ENCODE data around the gene RRAGD. TPM values are rescaled to one million over a fixed set of nuclear protein-coding genes. Genes with fewer than 3 reads are reported as not detected.

The RRAGD gene
- total RNA-seq, 1 donor from 2014 or later, result 9.6 TPM

DNA sequence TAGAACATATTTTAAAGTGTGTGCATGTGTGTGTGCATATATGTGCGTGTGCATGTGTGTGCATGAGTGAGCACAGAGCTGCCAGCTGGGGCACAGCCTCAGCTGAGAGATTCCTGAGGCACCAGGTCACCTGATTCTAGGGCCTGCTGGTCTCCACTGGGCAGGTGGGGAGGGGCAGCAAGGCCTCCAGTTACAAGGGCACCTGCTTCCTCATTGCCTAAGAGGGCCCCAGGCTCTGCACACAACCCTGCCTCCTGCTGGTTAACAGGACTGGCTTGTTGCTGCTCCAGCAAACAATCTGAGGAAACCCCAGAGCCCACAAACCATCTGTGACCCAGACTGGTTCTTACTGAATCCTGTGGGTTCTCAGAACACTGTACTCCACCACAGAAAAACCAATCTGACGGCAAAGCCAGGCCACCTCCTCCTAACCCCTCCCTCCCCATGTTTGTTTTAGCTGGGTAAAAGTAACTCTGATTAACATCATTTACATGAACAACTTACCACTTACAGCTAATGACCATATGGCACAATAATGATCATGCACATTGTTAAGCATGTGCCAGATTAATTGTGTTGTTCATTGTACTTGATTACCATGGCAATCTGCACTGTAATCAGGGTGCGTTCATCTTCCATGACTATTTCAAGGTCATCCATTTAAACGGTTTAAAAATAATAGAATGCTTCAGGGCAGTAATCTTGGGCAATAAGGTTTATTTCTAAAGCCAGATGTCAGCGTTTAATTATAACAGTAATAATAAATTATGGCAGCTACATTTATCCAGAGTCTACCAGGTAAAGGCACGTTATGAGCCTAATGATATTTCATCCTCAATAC lies 36.4 kb downstream of the RRAGD start:
- DNase-seq (ENCODE audit: low spot score), result peak; percentile 12

DNA sequence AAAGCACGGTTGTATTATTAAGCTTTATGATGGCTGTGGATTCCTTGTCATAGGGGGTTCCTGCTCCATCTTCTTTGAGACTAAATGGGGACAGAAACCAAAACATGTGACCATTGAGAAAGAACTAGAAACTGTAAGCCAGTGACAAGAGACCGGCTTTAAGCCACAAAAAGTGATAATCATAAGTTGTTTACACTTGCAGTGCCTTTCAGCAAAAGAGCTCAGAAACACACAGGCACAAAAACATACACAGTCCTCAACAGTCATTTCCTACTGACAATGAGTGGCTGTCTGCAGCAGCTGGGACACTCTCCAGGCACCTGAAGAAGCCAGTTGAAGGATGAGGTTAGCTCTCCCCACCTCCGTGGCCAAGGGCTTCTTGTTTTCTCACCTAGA lies 39.6 kb downstream of the RRAGD start:
- DNase-seq (ENCODE audit: low spot score), result no peak

DNA sequence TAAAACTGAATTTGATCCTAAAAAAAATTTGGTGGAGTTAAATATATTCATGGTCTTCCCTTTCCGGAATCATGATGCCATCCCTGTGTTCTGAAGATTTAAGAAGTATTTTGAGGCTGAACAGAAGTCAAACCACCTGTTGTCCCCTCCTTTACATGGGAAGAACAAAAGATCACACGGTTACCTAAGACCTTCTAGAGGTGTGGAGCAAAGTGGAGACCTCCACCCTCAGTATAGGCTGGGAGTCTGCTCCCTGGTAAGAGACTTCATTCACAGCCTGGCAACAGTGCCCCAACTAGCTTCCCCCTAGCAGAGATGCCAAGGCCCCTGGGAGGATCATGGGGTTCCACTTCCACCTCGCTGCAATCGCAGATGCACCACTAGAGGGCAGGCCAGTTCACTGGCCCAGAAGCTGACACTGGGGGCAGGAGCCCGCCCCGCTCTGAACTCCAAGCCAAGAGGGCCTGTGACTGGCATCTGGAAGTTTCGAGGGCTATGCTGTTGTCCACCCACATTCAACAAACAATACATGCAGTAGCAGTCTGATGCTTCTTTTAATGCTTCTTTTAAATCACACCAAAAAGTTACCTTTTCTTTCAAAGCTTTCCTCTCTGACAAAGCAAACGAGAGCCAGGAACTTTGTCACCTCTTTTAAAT lies 40.1 kb downstream of the RRAGD start:
- peak; percentile 63 for DNase-seq (ENCODE audit: low spot score)

DNA sequence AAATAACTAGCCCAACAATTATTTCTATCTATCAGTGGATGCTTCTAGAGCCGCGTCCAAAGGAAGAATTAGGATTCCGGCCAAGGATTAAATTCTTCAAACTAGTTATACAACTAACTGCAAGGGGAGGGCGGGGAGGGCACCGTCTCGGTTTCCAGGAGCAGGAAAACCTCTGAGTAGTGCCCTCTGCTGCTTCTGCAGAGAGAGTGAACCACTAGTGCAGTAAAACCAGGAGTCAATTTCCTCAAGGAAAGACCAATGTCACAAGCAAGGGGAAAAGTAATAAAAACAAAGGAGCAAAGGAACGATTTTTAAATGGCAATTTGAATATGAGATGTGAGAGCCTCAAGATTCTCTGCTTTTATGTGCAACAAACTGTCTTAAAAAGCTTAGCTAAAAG lies 43.1 kb downstream of the RRAGD start:
- DNase-seq (ENCODE audit: low spot score), result peak; percentile 56

DNA sequence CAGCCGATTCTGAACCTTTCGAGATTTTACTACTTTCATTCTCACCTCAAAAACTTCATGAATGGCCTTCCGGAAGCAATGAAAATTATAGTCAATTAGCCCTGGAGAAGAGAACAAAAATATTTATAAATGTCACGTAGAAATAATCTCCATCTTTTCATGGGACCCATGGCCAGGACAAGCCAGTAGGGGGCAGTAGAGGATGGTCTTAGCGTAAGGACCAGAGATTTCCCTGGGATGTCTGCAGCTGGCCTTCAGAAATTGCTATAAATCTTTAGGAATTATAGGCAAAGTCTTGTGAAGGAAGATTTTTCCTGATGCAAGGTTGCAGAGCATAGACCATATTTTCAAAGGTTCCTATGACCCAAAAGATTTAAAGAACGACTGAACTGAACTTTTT lies 44.0 kb downstream of the RRAGD start:
- DNase-seq (ENCODE audit: low spot score), result peak; percentile 78

DNA sequence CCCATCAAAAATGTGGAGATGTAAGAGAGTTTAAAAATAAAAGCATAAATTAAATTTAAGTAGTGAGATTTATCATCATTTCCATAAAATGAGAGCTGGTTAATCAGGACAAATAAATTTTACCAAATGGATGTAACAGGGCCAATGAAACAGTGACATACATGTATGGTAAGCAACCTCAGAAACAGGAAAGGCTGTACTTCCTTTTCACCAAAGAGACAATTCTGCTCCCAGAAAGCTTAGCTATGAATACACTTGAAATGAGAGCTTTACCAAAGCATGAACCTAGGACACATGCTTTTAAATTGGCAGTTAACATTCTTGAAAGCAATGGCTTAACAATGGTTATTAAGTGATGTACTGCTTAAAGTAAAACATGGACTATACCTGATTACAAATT lies 47.5 kb downstream of the RRAGD start:
- no peak for DNase-seq (ENCODE audit: low spot score)

DNA sequence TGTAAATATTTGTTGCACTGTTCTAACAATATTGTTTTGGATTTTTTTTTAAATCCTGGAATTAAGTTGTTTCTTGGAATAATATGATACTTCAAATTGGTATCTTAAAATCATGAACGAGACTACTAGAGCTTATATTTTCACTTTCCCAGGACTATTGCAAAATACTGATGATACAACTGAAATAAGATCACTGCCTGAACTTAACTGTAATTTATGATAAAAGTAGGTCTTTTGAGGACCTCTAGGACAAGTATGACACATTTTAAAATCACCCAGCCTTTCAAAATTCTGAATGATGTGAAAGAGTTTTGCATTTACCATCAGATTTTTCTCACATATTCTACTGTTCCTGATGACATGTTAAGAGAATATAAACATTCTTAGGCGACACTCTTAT lies 50.9 kb downstream of the RRAGD start:
- DNase-seq (ENCODE audit: low spot score), result no peak

DNA sequence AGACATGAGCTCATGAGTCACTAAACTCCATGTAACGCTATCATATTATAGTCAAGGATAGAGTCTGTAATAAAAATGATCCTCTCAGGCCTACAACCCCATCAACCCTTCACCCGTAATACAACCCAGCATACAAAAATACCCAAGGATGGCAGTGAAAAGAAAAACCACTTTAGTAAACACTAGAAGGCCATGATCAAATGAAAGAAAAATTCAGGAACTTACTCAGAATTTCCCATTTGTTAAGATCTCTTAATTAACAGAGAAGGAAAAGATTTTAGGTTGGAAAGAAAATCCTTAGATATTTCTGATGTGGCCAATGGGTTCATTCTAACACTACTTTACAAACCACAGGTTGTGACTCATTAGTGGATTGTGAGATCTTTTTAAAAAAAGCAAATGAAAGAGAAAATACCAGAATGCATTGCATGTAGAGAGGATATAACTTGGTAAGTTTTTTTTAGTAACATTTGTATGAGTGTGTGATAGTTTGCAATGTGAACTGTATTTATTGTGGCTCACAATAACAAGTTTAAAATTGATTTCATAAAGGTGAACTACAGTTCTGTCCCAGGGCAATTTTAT lies 51.6 kb downstream of the RRAGD start:
- DNase-seq (ENCODE audit: low spot score), result no peak

DNA sequence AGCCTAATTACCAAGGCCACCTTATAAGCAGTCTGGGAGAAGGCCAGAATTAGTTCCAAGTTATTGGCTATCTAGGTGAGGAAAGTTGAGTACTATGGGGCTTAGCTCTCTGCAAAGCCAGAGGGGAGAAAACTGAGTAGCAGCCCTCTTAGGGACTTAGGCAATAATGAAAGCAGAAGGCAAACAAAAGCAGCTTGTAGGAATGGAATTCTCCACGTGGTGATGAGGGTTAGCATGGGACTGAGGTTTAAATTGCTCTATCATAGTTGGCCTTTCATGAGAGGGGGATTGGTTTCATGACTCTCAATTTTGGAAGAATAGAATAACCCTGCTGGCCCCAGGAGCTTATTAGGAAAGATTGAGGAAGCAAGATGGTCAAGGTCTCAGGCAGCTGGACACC lies 52.5 kb downstream of the RRAGD start:
- no peak for DNase-seq (ENCODE audit: low spot score)

DNA sequence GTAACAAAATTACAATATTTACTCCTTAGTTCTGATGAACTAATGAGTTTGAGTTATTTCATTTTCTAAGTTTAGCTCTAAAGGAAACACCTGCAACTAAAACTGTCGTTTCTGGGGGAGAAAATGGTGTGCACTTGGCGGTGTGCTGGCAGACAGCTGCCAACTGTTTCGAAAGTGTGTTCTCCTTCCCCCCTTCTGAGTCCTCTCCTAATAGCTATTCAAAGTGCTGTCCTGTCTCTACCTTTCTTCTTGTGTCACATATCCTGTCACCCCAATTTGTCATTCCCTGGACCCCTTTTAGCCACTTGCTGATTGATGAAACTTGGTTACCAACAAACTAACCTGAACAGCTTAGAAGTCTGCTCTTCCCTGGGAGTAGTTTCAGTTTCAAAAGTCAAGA lies 54.7 kb downstream of the RRAGD start:
- no peak for DNase-seq (ENCODE audit: low spot score)

DNA sequence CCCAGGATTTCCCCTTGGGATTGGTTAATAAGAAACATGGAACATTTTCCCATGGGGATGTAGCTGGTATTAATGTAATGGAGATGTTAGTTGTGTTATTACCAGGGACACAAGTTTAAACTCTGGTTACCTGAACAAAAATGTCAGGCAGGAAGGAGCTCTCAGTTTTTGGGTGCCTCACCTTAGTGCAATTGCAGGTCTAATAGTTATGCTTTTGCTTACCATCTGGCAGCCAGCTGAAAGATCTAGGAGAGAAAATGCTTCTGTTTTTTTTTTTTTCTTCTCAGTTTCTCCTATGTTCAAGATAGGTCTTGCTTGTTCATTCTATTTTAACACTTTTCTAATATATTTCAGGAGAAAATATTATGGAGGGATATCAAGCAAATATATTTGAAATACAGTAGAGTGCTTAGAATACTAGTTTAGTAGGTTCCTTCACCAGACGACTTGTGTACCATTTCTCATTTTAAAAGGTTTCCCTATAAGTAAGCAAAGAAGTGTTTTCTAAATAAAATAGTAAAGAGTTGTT lies 55.4 kb downstream of the RRAGD start:
- DNase-seq (ENCODE audit: low spot score), result no peak

DNA sequence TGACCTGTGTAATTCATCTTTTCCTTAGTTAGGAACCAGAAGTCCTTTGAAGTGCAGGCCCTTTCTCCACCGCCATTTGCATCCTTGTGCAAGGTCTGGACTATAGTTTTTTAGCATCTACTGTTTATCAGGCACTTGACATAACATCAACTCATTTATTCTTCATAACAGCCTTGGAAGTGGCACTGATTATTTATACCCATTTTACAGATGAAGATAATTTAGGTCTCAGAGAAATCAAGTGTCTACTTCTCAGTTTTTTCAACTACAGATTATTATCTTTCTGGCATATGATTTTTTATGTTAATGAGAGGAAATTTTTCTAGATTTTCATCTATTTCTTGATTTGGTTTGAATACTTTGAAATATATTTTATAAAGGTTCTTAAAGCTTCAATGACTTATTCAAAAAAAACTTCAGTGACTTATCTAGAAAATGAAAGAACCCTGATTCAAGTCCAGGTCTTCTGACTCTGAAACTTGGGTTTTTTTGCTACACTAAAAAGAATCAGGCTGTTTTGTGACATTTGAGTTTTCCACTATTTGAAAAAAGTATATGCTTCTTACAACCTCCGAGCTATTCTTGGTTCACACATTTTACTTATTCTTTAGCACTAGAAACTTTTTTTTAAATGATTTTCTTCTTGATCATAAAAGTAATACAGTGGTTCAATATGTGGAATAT lies 56.4 kb downstream of the RRAGD start:
- no peak for DNase-seq (ENCODE audit: low spot score)

DNA sequence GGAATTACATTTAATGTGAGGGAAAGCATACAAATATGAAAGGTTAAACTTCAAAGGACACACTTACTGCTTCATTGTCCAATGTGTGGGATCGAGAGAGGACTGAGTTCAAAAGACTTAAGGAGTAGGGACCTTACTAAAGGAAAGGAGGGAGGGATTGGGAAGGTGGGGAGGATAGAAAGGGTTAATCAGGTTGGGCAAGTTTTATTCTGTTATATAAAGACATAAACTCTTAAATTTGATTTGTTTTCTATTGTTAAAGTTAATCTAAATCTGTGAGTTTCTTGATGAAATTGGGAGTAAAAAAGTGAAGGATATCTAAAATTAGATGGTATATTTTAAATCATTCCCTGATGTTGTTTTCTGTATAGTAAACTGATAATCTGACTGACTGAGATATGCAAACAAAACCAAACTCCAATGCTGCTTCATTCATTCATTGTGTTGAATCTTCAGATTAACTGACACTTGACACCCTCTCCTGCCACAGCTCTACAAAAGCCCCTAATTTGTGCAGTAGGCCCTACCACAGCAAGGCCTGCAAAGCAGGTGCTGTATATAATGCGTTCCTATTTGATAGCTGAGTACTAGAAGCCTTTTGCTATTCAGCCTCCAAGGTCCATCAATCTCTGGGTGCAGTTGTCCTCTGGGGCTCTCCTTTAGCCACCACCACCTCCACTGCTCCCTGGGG lies 58.2 kb downstream of the RRAGD start:
- DNase-seq (ENCODE audit: low spot score), result no peak

DNA sequence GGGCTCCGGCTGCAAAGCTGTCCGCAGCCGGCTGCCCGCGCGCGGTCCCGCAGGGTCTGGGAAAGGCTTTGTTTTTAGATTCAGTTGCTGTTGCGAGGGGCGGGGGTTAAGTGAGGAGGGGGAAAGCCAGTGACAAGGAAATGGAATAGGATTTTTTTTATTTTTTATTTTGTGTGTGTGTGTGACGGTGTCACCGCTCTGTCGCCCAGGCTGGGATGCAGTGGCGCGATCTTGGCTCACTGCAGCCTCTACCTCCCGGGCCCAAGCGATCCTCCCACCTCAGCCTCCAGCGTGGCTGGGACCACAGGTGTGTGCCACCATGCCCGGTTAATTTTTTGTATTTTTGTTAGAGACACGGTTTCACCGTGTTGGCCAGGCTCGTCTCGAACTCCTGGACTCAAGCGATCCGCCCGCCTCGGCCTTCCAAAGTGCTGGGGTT lies 58.9 kb downstream of the RRAGD start:
- DNase-seq (ENCODE audit: low spot score), result no peak

DNA sequence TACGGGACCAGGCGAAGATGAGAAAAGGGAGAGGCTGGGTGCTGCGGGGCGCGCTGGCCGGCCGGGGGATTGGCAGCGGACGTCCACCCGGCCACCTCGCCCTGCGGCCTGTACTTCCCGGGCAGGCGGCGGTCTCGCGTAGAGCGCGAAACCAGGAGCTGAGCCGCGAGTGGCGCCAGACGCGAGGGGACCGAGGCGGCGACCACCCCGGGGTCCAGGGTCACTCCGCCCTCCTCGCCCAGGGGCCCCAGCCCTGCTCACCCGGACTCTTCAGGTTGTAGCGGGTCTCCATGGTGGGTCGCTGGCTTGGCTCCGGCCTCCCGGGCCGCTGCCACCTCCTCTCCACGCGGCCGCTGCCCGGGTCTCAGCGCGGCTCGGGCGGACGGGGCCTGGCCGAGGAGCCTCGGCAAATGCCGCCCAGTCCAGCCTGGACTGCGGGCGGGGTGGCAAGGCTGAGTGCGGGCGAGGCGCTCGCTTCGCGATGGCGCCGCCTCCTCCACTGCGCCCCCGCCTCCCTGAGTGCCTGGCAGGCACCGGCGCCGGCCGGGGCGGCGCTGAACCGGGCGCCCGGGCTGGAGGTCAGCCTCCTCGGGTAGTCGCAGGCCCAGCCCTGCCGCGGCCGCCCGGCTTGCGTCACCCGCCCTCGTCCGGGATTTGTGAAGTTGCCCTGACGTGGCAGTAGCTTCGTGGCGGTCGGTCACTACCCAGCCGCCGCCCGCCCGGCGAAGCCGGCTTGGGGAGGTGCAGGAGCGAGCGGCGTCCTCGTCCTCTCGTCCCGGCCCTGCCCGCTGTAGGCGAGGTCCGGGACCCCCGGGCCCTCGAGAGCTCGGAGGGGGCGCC lies 59.6 kb downstream of the RRAGD start, which contains the start of gene UBE2J1:
UBE2J1 (minus strand) TSS at position 445 of the 840 bp plus-strand sequence; CDS start at position 292, 153 bp downstream.
- DNase-seq (ENCODE audit: low spot score), result peak; percentile 96

DNA sequence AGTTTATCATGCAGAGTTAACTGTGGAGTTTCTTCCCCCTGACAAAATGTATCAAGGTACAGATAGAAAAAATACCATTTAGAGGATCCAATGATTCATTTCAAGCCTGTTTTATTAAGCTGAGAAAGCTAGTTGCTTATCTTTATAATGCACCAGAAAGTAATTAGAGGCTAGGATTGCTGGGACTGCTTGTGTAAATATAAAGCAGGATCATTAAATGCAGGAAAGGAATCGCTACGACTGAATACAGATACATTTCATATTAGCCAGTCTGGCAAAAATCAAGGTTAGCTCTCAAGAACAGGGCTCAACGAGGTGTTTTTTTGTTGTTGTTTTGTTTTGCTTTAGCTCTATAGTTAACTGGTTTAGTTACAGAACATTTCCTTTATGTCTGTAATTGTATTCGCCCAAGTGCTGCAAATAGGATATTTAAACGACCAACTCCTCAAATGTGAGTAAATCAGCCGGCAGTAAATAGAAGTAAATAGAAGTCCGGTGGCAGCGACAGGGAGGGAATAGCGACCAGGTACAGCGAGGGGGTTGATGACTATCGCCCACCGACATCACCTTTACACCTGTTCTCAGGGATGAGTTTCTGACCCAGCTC lies 60.3 kb downstream of the RRAGD start:
- peak; percentile 47 for DNase-seq (ENCODE audit: low spot score)

DNA sequence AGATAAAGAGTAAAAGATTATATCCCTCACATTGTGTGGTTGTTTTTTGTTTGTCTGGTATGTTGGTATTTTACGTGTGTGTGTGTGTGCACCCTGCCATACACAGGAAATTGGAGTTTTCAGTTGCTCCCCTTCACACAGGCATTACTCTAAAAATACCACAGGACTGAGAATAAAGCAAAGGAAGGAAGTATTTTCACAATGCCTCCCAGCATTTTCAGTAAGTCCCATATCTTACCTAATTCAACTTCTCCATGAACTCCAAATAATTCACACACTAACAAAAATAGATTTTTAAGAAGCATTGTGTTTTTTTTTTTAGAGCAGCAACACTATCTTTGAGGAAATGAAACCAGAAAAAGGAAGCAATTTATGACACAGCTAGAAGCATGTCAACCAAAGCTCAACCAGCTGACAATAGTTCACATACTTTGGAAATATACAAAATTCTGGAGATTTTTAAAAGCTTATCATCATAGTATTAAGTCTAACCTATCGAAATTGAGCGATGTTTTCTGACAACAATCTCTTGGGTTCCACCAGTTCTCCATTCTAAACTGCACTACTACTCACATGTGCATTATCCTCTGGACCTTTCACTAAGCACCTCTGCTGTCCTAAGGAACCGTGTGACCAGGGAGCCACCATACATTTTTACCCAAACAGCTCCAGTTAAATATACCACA lies 61.6 kb downstream of the RRAGD start:
- DNase-seq (ENCODE audit: low spot score), result peak; percentile 42

DNA sequence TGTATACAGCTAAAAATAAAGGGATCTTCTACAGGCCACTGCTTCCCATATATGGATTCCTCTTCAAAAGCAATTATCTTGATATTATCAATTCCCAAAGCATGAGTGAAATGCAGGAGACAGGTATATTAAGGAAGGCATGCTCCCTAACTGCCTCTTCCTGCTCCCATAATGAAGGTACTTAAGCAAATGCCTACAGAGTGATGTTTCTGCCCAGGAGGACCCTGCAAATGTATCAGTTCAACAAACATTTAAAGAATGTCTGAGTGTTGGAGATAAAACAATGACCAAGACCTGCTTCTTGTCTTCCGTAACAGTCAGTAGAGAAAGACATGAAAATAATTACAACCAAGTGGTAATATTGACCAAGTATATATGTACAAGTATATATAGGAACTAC lies 63.7 kb downstream of the RRAGD start:
- no peak for DNase-seq (ENCODE audit: low spot score)

DNA sequence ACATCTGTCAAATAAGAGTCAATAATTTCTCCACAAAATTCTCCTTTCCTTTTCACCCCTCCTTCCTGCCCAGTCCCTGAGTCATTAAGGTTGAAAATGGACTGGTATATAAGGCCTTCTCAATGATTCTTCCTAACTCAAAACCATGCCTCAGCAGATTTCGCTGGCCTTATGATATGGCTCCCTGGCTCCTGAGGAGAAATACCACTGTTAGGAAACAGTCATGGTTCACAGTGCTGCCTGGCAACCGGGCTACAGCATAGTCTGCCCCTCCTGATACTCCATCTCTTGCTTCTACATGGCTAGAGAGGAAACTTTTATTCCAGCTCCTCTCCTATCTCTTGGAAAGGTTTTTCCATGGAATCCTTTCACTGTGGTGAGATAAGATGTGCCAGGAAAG lies 64.2 kb downstream of the RRAGD start:
- DNase-seq (ENCODE audit: low spot score), result no peak

All from umbilical cord (tissue), 2 donors.